Stimulated activated CD8-positive, alpha-beta memory T cell treated with anti-CD3 and anti-CD28 coated beads, Interleukin-7, amount 100 ng/mL, for 48 hours (primary cell): ENCODE measurements around the gene SKP1.

Experiments used
- DNase-seq, 2 donors: peaks; one replicate each; pipeline ENCODE4 v3.0.0-alpha.2; 2020; ENCODE audit warnings: low read depth in 1 of 2; ENCODE audit errors: extremely low read depth in 1 of 2

The SKP1 gene

DNA sequence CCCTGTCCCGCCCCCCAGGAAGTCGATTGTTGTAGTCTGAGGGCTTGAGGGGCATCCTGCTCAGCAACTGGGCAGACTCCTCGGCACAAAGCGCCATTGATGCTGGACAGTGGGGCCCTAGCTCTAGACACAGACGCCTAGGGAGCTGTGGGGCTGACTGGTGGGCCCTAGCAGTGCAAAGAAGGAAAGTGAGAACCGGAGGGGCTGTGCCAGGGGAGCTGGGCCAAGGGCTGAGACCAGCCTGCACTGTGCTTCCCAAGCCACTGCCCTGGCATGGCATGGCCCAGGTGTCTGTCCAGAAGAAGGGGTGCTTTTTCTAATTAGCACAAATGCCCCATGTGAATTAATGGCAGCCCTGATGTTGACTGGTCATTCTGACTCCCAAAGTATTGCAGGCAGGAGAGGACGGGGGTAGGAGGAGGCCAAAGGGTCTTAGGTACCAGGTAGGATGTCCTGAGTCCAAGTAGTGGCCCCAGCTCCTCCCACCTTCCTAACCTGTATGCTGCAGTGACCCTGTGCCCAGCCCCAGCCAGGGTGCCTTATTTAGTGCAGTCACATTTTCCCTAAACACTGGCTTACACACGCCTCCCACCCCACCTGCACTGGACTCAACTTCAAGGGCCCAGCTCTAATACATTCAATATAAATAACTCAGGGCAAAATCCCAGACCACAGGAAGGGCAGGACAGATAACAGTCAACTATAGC, 46.4 kb downstream of the SKP1 start:
- DNase-seq = no peak

GRCh38 chr5:134129411-134130238, 47.1 kb downstream of the SKP1 start:
- DNase-seq = no peak

- no peak for DNase-seq
Measured at GRCh38 chr5:134128648-134128995, 48.1 kb downstream of the SKP1 start.

GRCh38 chr5:134127988-134128647, 48.6 kb downstream of the SKP1 start:
- DNase-seq = no peak

DNA sequence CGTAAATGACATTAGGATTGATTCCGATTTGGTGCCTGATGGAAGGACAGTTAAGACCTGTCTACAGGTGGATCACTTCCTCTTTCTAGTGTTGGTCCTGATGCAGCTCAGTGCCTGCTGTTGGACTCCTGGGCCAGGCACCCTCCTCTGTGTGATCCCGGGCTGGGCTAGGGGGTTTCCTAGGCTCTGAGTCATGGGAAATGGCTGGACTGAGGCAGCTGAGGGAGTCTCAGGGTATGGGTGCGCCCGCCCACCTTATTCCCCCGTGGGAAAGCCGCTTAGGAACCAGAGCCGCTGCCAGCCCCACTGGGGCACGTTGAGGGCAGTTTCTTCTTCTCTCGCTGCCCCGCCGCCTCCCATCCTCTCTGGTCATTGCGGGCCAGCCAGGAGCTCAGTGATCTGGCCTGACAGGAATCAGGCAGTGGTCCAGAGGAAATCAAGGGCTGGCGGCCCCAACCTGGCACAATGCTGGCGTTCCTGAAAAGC, 49.3 kb downstream of the SKP1 start:
- DNase-seq = no peak

DNA sequence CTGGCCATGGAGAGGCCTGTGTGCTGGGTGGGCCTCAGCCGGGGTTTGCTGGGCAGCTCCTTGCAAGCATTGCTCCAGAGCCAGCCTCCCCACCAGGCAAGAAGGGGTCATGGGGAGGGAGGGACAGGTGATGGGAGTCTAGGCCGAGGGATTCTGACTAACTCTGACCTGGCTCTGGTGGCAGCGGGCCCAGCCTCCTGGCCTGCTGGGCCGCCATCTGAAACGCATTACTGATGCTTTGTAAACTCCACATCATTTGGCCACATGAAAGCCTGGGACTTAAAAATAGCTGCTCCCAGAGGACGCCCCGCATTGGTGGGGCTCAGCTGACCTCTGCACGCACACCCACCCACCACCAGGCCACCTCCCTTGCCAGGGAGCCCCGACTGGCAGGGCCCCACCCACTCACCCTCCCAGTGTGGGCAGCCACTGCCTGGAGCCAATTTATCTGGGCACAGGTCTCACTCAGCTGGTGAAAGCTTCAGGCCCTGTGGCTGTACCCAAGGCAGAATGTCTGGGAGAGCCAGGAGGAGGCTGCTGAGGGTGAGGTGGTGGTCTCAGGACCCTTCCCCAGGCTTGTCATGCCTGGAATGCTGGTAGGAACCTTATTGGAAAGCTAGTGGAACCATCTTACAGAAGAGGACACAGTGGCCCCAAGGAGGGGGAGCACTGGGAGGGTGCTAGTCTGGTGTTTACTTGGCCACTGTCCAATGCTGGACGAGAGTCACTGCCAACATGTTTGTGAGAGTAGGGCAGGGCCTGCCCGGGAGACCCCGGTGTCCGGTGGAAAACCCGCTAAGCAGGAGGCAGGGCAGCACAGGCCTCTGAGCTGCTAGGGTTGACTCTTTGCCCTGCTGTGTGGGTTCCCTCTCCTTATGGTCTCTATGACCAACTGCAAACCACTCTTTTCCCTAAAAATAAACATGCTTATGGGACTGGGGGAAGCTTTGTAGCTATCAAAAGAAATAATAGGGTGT, 51.4 kb downstream of the SKP1 start:
- DNase-seq = no peak

DNA sequence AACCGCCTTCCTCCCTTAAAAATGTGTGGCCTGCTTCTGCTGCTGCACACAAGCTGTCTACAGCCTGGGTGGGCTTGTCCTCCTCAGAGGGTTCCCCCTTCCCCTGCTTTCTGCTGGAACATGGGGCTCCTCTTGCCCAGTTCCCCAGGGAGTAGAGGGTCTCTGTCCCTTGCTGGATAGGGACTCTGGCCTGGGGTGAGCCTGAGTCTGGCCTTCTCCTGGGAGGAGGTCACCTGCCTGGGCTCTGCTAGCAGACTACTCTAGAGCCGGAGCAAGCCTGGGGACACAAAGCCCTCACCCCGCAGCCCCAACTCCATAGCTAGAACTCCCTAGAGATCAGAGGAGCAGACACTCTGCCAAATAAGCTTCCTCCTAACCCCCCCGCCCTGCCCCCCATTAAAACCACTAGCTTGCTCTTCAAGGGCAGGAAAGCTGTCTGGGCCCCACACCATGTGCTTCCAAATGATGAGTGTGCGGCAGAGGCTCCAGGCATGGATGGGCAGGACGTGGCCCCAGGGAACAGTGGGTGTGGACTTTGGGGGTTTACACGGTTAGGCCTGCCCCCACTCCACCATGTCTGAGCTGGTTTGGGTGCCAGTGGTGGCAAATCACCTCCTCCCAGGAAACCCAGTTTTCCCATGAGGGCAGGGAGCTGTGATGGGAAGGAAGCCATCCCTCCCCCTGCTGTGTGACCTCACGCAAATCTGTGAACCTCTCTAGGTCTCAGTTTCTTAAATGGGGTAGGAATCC, 52.3 kb downstream of the SKP1 start:
- no peak for DNase-seq

DNA sequence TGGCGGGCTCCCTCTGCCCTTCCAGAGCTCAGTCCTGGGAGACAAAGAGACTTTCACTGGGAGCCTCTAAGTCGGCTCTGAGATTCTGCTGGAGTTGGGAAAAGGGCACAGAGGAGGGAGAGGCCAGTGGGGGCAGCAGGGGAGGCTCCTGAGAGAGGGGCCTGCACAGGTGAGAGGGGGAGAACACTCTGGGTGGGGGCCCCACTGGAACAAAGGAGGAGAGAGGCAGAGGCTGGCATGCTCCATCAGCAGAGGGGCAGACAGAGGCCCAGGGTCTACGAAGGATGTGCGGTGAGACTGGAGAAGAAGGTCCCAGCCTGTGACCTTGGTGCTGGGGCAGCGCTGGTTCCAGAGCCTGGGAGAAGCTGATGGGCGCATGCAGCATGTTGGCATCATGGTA, 53.4 kb downstream of the SKP1 start:
- DNase-seq = no peak

GRCh38 chr5:134122530-134122929, 54.2 kb downstream of the SKP1 start:
- no peak for DNase-seq

DNA sequence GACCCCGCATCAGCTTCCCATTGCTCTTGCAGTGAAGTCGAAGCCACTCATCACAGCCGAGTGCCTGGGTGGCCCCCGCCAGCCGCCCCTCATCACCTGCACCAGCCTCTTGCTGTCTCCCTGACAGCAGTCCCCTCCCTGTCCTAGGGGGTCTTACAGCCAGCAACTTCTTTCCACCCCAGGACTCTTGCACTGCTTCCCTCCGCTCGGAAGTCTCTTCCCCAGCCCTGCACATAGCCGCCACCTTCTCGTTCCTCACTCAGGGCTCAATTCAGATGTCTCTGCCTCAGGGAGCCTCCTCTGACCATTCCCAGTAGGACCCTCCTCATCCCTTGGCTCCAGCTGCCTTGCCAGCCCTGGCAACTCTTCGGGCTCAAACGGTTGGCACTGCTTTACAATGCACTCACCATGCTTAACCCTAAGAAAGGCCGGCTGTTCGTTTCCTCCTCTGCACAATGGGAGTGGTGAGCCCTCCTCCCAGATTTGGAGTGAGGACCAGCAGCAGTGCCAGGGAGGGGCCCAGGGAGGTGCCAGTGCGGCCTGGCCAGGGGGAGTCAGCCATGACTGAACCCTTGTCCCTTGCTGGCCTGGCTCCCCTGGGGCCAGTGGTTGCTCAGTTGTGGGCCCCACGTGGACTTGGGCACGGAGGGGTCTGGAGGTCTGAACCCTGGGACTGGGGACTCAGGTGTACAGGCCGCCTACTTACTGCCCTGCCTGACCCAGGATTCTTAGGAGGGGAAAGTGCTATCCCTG, 56.2 kb downstream of the SKP1 start:
- no peak for DNase-seq

- DNase-seq = no peak
Measured at GRCh38 chr5:134119720-134120119, 57.0 kb downstream of the SKP1 start.

DNA sequence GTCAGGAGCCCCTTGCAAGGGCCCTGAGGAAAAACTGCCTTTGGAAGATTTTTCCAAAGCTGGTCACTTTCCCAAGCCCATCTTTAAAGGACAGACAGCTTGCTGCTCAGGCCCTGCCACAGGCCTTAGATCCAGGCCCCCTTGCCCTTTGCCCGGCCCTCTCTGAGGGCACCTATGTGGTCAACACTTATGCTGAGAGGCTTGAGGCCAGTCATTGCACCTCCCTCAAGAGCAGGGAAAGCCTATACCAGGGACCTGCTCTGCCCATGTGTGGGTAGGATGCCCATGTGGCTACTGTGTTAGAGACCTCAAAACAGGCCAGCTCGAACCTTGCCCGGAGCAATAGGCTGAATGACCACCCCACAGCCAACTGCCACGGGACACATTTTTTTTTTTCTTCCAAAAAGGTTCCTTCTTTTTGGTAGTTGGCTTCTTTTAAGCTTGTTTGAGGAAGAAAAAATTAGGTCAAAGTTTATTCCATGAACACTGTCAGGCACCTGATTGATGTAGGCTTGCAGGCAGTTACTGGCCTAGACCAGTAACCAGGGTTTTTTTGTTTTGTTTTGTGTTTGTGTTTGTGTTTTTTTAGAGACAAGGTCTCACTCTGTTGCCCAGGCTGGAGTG, 58.4 kb downstream of the SKP1 start:
- no peak for DNase-seq

GRCh38 chr5:134116789-134117761, 59.7 kb downstream of the SKP1 start:
- no peak for DNase-seq

DNA sequence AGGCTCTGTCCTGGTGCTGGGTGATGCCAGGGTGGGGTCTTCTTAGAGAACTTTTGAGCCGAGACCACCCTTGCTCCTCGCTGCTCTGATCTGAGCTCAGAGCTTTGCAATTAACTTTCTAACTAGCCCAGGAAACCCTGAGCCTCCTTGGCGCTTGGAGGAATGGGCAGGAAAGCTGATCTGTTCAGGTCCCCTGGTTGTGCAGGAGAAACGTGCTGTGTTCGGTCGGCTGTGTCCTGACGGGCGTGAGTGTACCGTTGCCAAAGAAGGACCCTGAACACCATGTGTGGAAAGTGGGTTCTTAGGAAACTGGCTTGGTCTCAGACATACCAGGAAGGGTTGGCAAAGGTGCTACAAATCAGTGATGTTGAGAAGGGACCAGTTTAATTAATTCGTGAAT, 60.5 kb downstream of the SKP1 start:
- no peak for DNase-seq

DNA sequence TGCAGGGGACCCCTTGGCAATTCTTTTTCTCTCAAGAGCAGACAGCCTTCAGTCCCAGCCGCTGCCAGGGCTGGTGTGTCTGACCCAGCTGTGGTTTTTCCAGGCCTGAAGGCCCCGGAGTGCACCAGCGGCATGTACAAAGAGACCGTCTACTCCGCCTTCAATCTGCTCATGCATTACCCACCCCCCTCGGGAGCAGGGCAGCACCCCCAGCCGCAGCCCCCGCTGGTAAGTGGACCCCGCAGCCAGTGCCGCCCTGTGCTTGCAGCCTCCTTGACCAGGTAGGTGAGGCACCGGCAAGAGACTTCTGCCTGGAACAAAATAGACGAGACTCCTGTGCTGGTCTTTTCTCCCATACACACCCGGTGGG, 61.0 kb downstream of the SKP1 start:
- DNase-seq = no peak

- peak; percentile 59 to 71 for DNase-seq
Measured at GRCh38 chr5:134114886-134115805, 61.6 kb downstream of the SKP1 start.
